SH-SY5Y (cell line): ENCODE measurements around the gene CYB5R3.

ENCODE experiments used
- GATA2 ChIP-seq: IDR thresholded peaks from 2 replicates; pipeline ENCODE4 v1.6.1; 2011; ENCODE audit warnings: mild to moderate bottlenecking, low read depth, low read length
- GATA3 ChIP-seq: IDR thresholded peaks from 2 replicates; pipeline ENCODE4 v1.6.1; 2011; ENCODE audit warnings: low read depth, mild to moderate bottlenecking, low read length, moderate library complexity

DNA sequence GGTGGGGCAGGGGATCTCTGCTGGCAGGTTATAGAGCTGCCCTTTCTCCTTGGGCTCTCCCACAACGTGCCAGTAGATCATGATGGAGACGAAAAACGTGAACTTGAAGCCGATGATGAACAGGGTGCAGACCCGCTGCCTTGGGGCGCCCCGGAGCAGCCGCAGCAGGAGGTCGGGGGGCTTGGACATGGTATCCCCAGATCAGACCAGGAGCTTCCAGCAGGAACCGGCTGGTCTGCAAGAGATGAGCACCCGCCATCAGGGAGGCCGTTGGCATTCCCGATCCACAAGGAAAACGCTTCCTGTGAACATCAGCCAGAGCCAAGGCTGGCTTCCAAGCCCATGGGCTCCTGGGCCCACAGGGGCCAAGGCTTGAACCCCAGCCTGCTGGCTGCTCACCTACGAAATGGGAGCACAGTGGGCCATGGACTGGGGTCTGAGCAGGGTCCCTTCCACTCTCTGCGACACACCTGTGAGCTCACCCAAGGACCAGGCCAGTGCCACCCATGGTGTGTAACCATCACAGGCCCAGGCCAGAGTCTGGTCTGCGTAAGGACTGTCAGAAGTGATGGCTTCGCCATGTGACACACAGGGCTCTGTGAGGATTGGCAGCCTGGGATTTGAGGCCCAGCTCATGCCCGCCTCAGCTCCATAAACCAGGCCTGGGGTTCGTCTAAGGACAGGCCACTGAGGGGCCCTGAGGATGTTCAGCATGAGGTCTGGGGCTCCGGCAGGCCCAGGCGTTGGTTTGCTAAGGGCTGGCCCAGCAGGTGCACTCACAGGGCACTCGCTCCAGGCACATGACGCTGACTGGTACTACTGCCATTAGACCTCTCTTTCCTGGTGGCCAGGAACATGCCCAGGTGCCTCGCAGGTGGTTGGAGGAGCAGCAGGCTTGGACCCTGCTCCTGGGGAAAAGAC, 44.8 kb upstream of the CYB5R3 start:
- TF ChIP-seq GATA2 (no peak), GATA3 (no peak)
